ENCODE measurements around the gene BABAM2.
"Not testable (repeated sequence)": the region's sequence is repeated elsewhere in the genome, so short reads cannot be mapped to it uniquely, and the experiment has no call there.

The BABAM2 gene

GRCh38 chr2:28327956-28328922 lies 437.7 kb downstream of the BABAM2 start:
- DNase-seq (ENCODE audit: low read depth in 2 of 2), result no peak

GRCh38 chr2:28329184-28329583 lies 438.7 kb downstream of the BABAM2 start:
- no peak for DNase-seq (ENCODE audit: low read depth in 2 of 2)

- DNase-seq (ENCODE audit: low read depth in 2 of 2), result not testable (repeated sequence)
Measured at GRCh38 chr2:28330722-28331121, 440.2 kb downstream of the BABAM2 start.

DNA sequence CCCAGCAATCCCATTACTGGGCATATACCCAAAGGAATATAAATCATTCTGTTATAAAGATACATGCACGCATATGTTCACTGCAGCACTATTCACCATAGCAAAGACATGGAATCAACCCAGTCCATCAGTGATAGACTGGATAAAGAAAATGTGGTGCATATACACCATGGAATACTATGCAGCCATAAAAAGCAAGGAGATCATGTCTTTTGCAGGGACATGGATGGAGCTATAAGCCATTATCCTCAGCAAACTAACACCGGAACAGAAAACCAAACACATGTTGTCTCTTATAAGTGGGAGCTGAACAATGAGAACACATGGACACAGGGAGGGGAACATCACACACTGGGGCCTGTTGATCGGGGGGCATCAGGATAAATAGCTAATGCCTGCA lies 441.3 kb downstream of the BABAM2 start:
- not testable (repeated sequence) for DNase-seq (ENCODE audit: low read depth in 2 of 2)

DNA sequence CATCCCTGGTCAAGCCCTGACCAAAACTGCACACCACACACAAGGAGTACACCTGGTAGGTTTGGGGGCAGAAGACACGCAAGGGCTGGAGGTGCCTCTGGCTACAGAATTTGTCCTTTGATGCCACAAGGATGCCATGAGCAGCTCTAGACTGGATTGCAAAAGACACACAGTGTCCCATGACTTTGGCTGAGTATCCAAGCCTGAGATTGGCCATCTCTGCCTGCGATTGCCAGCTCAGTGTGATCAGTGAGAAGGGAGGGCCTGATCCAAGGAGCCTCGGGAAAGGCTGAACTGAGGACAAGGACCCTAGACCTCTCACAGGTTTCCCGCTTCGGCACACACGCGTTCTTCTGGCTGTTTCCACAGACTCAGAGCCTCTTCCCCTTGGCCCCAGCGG lies 442.2 kb downstream of the BABAM2 start:
- DNase-seq (ENCODE audit: low read depth in 2 of 2), result no peak

DNA sequence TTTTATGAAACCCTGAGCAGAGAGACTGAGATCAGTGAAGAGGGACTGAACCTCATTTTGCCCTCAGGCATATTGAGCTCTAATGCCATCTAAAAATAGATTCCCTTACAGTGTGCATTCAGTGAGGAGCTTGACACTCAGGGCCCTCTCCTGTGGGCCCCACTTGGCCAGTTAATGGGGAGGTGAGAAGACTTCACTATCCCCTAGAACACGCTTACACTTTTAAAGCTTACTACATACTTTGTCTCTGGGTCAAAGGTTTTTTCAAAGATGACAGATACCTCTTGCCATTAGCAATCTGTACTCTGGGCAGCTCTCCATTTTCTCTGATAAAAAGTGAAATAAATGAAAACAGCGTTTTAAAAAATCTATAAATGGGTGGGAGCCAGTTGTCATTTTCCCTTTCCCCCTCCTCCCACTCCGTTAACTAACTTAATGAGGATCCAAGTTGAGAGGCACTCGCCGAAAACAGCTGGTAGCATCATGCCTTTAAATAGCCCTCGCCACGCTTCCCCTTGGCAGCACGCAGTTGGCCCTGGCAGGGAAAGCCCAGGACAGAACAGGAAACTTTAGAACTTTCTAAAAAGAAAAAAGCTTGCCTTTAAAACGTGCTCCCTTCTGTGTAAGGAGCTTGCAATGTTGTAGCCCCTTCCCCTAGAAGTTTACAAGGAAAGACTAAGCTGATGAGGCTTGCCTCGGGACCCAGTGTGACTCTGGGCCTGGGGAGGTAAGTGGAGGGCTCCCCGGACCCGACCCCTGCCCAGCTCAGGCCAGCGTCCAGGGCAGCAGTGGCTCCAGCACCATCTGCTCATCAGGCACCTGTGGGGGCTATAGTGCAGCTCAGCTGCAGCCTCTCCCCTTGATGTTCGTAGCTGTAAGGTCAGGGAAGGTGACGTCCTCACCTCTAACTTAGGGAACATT lies 443.3 kb downstream of the BABAM2 start:
- no peak for DNase-seq (ENCODE audit: low read depth in 2 of 2)

DNA sequence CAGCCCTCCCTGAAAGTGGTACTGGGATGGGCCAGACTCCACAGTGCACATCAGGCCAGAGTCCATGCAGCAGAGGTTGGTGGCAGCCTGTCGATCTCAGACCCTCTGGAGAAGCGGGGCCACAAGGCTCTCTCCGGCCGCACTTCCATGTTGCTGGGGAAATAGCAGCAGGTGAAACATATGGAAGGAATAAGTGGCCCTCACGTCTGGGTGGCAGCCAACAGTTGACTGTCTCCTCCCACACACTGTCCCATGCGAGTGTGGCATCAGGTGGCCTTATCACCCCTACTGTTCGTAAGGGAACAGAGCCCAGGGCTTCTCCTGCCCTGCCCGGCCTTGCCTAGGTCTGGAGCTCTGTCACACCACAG lies 444.0 kb downstream of the BABAM2 start:
- no peak for DNase-seq (ENCODE audit: low read depth in 2 of 2)

GRCh38 chr2:28335265-28335664 lies 444.7 kb downstream of the BABAM2 start:
- DNase-seq (ENCODE audit: low read depth in 2 of 2), result not testable (repeated sequence)

- no peak for DNase-seq (ENCODE audit: low read depth in 2 of 2)
Measured at GRCh38 chr2:28335666-28336065, 445.1 kb downstream of the BABAM2 start.

DNA sequence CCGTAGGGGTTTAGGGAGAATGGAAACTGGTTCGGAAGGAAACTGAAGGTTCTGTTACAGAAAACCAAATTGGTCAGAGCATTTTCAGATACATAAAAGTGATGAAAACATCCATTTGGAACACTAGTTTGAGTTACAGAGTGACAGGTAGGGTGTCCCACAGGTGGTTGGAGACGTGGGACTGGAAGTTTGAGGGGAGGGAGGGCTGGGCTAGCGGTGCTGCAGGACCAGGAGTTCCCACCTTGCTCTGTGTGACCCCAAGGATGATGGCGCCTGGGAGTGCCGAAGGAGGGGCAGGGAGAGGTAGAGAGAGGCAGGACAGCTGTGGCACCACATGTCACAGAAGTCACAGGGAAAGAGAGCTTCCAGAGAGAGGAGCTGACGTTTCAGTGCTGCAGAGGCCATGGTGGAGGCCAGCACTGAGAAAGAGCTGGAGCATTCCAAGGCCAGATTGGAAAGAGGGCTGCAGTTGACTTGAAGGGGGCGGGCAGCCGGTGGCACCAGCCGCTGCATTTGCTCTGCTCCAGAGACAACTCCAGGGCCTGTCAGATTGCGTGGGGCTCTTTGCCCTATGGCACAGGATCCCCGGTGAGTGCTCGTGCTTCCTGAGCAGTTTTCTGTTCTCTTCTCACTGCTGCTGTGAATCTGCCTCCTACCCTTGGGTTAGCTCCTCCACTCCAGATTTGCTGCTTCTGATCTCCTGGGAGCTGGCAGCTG lies 445.9 kb downstream of the BABAM2 start:
- DNase-seq (ENCODE audit: low read depth in 2 of 2), result no peak

DNA sequence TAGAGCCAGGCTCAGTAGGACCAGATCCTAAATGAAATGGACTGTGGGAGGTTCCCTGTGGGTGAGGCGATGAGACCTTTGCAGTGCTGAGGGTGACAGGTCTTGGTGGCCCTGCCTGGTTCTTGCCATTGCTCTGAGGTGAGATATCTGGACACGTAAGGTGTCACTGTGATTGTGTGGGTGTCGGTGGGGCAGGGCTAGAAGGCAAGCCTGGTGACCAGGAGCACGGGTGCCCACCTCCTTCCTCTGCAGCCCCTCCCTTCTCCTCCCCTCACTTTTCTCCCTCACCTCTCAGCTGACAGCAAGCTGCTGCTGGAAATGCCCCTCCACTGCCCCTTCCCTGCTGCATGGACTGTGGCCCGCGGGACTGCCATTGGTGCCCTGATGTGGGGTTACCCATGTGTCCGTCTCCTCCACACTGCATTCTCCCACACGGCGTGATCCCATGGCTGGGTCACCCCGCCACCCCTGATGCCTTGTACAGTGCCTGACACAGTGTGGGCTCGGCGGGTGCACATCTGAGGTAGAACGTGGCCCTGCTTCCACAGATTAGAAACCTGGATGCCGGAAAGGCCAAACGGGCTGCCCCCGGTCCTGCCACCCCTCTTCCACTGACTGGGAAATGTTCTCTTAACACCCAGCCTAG lies 446.6 kb downstream of the BABAM2 start:
- DNase-seq (ENCODE audit: low read depth in 2 of 2), result no peak

GRCh38 chr2:28338046-28338817 lies 447.7 kb downstream of the BABAM2 start:
- DNase-seq (ENCODE audit: low read depth in 2 of 2), result no peak

- no peak for DNase-seq (ENCODE audit: low read depth in 2 of 2)
Measured at GRCh38 chr2:28338831-28339321, 448.3 kb downstream of the BABAM2 start.

- no peak for DNase-seq (ENCODE audit: low read depth in 2 of 2)
Measured at GRCh38 chr2:28339516-28340175, 449.1 kb downstream of the BABAM2 start.

DNA sequence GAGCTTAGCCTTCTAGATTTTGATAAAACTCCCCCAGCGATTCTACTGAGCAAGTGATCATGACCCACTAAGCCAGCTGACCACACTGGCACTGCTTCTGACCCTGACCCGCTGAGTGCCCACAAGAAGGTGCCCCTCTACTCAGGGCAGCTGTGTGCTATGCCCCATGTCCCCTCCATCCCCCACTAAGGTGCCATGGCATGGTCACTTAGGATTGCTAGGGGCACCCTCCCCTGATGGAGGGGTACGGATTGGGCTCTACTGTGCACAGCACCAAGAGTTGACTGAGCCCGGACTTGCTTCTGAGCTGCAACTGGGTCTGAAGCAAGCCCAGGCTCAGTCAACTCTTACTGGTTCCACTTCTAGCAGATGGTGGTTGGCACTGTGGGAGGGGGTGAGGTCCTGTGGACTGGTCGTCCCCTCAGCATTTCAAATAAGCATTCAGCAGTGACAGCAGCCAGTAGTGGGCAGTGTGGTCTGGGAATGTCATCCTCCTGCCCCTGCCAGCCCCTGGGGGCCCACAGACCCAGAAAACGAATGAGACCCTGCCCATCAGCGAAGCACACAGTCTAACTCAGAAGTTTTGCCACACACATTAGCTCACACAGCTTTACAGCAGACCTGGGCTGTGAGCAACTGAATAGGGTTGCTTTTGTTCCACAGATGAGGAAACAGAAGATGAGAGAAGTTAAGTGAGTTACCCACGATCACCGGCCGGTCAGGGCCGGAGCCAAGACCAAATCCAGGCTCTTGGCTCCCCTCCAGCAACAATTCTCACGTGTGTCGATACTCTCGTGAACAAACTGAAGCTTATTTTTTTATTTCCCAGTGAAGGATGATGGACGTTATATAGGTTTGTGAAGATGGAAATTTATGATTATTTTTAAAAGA lies 450.0 kb downstream of the BABAM2 start:
- no peak for DNase-seq (ENCODE audit: low read depth in 2 of 2)

DNA sequence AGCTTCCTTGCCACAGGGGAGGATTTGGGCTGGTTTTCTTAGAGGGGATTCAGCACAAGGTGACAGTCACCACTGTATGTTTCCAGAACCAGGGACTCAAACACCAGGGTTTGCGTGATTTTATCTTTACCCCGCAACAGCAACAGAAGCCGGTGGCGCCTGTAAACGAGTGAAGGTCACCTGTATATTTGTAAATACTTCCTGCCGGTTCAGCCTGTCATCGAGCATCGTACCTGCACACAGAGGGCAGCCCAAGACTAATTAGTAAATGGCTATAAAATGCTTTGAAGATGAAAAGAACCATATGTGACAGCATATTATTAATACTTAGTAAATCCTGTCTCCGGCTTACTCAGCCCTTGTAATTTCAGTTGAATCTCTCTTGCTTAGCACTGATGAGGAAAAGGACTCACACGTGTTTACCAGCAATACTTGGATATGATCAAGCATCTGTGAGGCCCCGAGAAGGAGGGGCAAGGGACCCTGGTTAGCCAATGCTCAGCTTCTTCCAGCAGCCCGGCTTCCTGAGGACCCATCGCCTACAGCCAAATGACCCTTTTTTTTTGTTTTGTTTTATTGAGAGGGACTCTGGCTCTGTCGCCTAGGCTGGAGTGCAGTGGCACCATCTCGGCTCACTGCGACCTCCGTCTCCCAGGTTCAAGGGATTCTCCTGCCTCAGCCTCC lies 450.8 kb downstream of the BABAM2 start:
- DNase-seq (ENCODE audit: low read depth in 2 of 2), result no peak

- DNase-seq (ENCODE audit: low read depth in 2 of 2), result no peak
Measured at GRCh38 chr2:28342081-28342967, 451.8 kb downstream of the BABAM2 start.

All from stimulated activated CD4-positive, alpha-beta T cell treated with anti-CD3 and anti-CD28 coated beads, Interleukin-1b, Interleukin-23, amount 100 ng/mL, for 1 hour (primary cell).